NCI-H526 (cell line): Measurements from ENCODE around the gene LAP3.
"Not testable (repeated sequence)": the region's sequence is repeated elsewhere in the genome, so short reads cannot be mapped to it uniquely, and the experiment has no call there.

ENCODE experiments used
- DNase-seq, 2 experiments: peaks; one replicate each; lab custom pipeline; 2025; lab: John Stamatoyannopoulos, UW

The LAP3 gene

DNA sequence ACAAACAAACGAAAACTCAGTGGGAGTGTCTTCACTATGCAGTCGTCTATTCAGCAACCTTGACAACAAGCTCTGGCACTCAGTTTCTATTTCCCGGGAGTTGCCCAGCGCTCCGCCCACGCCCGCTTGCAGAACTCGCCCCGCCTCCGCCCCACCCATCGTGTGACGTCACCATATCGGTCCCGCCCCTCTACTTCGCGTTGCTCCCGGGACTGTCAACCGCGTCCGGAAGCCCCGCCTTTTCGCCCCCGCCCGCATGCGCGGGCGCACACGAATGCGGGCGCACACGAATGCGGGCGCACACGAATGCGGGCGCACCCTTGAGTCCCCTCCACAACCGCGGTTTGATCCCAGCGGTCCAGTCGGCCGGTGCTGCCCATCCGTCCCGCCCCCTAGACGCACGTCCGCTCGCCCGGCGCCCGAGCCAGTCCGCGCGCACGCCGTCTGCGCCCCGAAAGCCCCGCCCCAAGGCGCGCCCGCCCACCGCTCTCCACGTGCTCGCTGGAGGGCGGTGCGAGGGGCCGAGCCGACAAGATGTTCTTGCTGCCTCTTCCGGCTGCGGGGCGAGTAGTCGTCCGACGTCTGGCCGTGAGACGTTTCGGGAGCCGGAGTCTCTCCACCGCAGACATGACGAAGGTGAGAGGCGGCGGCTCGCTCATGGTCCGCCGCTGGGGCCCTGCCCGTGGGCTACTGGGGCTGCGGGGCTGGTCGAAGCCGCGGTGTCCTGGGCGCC, at the start of gene LAP3:
TSS of gene LAP3 (plus strand) at position 267 of the 733 bp plus-strand sequence. CDS start at position 535, 268 bp downstream.
- DNase-seq: peak; percentile 89 to 98

DNA sequence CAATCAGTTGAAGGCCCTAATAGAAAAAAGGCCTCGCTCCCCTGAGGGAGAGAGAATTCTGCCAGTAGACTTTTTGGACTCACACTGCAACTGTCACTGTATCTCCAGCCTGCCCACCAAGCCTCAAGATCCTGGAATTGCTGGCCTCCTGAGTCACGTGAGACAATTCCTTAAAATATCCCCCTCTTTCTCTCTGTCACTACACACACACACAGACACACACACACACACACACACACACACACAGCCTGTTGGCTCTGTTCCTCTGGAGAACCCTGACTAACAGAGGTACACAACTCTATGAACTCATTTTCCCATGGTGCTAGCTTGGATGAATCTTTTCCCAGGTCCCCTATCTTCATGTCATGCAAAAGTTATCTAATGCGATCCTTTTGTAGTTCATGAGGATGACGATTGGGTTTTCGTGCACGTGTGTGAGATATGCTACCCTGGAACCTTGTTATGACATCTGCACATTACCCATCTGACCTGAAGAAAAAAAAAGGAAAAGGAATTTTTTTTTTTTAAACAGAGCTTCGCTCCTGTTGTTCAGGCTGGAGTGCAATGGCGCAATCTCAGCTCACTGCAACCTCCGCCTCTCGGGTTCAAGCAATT, 48.3 kb upstream of the LAP3 start:
- no peak for DNase-seq

DNA sequence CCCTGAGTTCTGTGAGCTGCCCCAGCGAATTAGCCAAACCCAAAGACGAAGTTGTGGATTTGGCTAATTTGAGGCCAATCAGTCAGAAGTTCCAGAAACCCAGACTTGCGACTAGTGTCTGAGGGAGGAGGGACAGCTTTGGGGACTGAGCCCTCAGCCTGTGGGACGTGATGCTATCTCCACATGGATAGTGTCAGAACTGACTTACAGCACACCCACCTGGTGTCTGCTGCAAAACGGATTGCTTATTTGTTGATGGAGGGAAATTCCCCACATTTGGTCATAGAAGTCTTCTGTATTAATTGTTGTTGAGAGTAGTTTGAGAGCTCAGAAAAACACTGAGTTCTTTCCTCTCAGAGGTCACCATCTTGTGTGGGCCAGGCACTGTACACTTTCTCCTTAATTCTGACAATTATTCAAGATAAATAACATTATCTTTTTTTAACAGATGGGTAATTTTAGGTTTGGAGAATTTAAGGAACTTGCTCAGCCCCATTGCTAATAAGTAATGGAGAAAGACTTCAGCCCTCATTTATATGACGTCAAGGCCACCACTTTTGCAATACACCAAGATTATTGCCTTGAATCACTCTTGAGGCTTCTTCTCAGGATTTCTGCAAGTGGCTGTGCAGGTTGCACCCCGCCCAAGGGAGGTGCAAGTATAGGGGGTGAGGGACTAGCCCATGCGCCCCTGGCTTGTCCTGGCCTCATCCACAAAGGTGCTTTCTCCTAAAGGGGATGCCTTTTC, 45.3 kb upstream of the LAP3 start:
- no peak for DNase-seq

DNA sequence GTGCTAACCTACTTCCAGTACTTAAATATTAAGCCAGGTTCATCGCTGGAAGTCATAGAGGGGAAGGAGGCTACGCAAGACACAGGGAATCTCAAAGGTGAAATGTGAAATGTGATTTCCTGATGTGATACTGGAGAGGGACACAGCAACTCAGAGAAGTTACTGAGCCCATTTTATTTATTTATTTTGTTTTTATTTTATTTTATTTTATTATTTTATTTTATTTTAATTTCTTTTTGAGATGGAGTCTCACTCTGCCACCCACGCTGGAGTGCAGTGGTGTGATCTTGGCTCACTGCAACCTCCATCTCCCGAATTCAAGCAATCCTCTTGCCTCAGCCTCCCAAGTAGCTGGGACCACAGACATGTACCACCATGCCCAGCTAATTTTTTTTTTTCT, 42.3 kb upstream of the LAP3 start:
- DNase-seq: no peak

DNA sequence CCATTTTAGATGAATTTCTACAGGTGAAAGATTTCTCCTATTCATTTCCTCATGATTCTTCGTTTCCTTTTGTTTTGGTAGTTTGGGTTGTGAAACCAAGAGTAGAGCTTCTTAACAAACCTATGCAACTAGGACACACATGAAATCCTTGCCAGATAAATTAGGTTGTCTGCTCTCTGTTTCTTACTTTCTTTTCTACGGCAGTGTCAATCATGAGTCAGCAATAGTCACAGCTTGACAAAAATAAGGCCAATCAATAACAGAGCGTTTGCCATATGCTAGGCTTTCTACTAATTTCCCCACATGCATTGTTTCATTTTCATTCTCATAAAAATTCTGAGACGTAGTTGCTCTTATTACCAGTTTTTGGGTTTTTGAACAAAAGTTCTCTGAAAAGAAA, 41.8 kb upstream of the LAP3 start:
- DNase-seq: no peak

DNA sequence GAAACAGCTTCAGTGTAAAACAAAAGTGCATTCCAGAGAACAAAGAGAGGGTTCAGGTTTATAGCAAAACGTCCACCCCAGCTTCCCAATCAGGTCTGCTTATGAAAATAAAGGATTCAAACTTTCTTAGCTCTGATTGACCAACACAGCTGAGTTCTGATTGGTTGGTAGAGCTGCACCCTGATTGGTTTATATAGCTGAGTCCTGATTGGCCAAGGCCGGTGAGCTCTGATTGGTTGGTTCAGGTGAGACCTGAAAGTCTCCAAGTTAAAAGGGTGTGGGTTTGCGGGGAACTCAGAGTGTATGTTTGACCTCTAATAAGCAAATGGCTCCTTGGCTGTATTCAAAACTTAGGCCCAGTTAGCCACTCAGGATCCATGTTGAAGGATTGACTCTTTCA, 41.1 kb upstream of the LAP3 start:
- peak in 1 of 2 experiments; percentile 2 for DNase-seq

DNA sequence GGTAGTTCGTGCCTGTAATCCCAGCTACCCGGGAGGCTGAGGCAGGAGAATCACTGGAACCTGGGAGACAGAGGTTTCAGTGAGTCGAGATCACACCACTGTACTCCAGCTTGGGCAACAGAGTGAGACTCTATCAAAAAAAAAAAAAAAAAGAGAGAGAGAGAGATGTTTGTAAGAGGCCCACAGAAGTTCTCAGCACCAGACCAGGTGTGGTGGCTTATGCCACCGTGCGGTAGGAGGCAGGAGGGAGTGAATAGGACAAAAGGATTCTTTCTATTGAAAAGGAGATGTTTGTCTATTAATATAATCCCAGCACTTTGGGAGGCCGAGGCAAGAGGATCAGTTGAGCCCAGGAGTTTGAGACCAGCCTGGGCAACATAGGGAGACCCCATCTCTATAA, 39.9 kb upstream of the LAP3 start:
- not testable (repeated sequence) for DNase-seq

DNA sequence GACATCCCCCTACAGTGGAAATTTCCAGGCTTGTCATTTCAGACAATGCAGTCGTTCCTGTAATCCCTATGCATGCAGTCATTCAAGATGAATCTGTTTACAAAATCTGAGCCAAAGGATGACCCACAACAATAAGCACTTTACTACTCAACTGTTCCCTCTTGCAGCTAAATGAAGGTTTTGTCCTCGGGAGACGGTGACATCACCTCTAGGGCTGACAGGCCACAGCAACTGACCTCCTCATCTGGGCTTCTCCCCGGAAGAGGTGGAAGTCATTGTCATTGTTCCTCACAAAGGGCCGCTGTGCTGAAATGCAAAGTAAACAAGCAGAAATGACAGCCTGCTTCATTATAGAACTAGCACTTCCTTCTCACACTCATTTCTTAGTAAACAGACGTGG, 32.8 kb upstream of the LAP3 start:
- DNase-seq: peak in 1 of 2 experiments; percentile 31

DNA sequence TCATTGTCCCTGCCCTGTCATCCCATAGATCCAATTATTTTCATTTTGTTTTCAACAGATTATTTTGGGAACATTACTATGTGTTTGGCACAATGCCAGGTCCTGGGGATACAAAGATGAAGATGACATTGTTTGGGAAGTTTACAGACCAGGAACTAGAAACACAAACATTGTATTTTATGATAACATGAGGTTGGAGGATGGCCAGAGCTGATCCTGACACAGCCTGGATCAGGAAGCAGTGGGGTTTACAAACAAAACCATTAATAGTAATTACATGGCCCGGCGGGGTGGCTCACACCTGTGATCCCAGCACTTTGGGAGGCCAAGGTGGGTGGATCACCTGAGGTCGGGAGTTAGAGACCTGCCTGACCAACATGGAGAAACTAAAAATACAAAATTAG, 32.2 kb upstream of the LAP3 start:
- no peak for DNase-seq

DNA sequence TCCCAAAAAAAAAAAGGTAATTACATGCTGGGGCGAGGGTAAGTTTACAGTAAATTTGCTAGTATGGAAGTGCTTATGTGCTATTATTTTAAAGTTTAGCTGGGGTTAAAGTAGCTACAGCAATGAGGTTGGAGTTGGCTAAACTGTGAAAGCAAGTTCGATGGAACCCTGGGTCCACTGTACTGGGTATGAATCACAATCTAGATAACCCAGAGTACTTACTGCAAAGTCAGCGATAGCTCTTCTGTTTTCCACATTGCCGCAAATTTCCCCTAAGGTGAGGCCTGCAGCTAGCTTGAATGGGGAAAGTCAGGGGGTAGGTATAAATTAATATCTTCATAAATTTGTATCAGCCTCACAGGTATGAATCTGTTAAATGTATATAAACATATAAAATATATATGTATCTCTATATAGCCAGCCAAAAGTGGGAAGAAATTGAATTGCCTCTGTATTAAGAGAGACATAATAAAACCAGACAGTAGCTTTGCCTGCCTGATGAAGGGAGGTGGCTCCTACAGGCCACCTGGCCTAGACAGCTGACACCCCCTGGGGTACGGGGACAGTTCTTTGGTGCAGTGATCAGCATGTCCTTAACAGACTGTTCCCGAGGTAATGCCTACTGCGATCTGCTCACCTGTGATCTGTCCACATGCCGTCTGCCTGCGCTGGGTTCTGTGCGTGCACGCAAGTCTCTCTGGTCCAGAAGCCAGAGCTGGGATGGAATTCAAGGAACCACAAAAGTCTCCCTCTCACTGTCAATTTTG, 31.4 kb upstream of the LAP3 start:
- no peak for DNase-seq

DNA sequence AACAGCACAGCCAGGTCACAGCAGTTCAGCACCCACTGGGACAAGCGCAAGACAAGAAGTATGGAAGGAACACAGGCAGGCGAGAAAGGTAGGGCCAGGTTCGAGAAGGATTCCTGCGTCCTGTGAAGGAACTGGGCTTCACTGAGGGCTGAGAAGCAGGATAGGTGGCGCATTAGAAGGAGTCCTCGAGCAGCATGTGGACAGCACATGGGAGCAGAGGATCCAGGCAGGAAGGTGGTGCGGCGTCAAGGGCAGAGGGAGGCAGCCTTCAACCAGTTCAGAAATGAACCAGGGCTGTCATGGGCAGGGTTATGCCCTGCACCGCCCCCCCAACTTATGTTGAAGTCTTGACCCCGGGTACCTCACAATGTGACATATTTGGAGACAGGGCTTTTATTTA, 30.8 kb upstream of the LAP3 start:
- no peak for DNase-seq

DNA sequence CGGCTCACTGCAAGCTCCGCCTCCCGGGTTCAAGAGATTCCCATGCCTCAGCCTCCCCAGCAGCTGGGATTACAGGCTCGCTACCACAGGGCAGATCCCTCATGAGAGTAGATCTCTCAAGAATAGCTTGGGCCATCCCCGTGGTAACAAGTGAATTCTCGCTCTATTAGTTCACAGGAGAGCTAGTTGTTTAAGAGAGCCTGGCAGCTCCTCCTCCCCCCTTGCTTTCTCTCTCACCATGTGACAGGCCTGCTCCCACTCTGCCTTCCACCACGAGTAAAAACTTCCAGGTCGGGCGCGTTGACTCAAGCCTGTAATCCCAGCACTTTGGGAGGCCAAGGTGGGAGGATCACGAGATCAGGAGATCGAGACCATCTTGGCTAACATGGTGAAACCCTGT, 30.3 kb upstream of the LAP3 start:
- DNase-seq: no peak

DNA sequence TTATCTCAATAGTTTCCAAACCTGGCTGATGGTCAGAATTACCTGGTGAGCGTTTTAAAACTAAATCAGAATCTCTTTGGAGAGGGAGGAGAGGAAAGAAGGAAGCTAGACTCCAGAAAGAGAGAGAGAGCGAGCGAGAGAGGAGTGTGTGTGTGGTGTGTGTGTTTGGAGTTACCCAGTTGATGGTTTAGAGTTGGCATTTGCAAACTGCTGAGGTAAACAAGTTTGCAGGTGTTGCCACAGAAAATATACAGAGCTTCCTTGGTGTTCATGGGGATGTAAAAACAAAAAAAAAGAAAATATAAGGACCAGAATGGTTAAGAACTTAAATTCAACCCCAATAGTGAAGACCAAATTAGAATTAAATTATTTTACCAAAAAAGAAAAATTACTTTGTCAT, 26.4 kb upstream of the LAP3 start:
- DNase-seq: no peak

DNA sequence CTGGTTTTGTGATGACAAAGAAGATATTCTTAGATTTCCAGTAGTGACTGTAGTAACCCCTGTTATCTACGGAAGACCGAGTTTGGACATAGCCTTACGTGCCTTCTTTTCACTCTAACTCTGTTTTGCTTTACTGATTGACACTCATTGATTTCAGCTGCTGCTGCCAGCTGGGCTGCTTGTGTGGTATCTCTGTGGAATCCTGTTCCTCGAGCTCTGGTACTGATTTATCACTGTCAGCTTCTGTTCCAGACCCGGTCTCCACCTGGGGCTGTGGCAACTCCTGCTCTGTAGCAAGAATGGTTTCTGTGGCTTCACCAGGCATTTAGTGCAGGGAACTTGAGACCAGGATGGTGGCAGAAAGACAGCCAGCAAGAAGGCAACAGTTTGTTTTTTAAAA, 24.6 kb upstream of the LAP3 start:
- no peak for DNase-seq

DNA sequence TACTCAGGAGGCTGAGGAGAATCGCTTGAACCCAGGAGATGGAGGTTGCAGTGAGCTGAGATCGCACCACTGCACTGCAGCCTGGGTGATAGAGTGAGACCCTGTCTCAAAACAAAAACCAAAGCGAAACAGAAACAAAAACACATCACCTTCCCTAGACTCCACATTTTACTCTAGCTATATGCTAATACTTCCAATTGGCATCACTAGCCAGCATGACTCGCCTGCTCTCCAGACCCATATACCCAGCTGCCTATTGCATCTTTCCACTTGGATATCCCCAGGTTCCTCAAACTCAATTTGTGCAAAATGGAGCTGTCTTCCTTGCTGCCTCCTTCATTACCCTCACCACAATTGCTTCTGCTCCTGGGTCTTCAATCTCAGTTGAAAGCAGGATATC, 22.4 kb upstream of the LAP3 start:
- no peak for DNase-seq

DNA sequence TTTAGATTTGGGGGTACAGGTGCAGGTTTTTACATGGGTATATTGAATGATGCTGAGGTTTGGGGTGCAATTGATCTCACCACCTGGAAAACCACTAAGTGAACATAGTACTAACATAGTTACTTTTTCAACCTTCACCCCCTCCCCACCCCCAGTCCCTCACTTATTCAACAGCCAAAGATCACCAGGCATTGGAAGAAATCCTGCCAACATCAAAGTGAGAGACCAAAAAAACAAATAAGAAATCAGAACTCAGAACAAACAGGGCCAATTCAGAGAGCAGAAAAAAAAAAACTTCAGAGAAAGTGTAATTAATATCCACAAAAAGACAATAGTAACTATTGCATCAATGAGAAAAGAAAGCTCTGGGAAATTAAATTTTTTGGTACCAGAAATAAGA, 20.5 kb upstream of the LAP3 start:
- no peak for DNase-seq

DNA sequence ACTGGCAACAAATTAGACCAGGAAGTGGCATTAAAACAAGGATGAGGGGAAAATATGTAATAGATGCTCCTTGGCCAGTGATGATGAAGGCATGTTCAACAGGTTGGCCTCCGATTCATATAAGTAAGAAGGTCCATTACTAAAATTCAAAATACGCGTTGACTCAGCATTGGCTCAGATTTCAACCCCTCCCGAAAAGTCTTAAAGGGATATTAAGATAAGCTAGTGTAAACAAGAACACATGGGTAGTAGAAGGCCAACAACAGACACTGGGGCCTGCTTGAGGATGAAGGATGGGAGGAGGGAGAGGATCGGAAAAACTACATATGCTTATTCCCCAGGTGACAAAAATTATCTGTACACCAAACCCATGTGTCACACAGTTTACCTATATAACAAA, 19.1 kb upstream of the LAP3 start:
- no peak for DNase-seq

DNA sequence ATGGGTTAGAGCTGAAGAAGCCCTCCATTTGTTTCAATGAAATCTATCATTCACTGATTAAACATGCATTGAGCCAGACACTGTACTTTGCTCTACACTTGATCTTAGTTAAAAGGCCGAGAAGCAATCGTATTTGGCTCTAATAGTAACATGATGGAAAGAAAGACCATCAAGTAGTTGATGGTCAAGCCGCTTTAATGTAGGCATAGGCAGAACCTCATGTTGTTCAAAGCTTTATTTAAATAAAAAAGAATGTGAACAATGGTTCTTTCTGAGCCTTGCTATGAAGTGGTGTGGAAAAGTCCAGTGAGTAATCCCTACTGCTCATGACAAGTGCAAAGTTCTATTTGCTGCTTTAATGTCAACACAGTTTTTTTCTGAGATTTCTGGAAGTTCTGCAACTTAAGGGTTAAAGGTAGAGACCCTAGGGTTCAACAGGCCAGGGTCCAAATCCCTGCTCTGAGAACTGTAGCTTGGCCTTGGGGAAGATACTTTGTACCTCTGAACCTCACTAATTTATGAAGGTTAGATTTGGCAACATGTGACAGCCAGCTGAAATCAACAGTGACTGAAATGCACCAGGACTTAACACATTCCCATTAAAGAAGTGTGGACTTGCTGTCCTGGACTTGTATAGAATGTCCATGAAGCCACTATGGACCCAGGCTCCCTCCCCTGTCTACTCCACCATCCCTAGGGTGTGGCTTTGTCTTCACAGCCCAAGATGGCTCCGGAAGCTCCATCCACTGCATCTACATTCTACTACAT, 17.9 kb upstream of the LAP3 start:
- no peak for DNase-seq

DNA sequence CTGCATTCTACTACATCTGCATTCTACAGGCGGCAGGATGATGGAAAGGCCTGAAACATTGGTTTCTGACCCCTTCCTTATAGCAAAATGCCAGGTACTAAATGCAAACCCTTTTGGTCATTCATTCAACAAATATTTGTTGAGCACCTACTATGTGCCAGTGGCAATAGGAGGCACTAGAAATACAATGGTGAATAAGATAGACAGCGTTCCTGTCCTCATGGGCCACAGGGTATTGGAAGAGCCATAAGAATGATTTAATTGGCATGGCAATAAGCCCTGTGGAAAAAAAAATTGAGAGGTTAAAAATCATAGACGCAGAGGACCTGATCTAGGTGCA, 17.3 kb upstream of the LAP3 start:
- DNase-seq: no peak

DNA sequence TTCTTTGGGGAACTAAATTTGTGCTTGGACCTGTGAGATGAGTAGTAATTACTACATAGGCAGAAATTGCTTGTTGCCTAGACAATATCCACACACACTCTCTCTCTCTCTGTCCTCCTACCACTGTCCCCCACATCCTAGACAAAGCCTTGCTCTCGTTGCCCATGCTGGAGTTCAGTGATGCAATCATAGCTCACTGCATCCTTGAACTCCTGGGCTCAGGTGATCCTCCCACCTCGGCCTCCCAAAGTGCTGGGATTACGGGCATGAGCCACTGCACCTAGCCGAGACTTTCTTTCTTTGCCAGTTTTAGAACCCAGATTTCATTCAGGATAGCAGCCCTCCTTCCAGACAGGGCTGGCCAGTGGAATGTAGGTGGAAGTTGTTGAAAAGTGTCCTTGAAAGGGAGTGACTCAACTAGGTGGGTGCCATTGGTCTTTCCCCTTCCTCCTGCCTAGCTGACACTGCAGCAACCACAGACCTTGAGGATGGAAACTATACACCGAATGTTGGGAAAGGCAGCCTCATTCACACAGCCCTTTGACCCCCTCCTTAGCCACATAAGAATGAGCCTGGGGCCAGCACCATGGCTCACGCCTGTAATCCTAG, 16.8 kb upstream of the LAP3 start:
- no peak for DNase-seq

DNA sequence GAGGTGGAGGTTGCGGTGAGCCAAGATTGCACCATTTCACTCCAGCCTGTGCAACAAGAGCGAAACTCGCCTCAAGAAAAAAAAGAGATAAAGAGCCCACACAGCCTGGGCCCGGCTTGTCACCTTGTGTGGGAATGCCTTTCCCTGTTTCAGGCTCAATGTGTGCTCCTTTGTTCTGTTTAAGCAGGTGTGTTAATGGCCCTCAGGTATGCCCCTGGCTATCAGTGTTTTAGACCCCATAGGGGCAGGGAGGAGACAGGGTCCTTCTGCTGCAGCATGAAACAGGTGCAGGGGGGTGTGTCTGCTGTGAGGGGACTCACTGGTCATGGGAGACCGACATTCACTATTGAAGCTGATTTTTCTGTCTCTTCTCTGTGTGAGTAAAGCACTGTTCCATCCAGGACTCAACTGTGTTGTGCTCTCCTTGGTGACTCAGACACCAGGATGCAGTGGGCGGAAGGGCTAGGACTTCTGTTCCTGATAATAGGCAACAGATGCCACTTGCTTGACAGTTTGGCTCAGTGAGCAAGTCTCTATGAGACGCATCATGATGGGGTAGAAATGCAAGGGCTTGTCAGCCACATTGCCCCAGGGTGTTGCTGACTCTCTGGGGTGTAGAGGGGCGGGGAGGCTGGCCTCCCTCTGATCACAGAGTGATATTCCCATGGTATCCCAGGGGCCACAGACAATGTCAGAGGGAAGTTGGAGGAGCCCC, 15.6 kb upstream of the LAP3 start:
- DNase-seq: no peak
